HL-60 (cell line): ENCODE results near the gene LCN15.

Experiments
- DNase-seq, 2 experiments: peaks; one replicate each; pipeline ENCODE4 v3.0.0-alpha.2; 2010 to 2020; ENCODE audit warnings: low read depth in 1 of 2, low spot score in 1 of 2
- H3K27ac ChIP-seq: fragments of 250-450 bp; sonication (Bioruptor Pico); replicated peaks from 2 replicates; pipeline ENCODE4 v1.5.1; 2020; ENCODE audit warnings: mild to moderate bottlenecking, moderate library complexity
- H3K27me3 ChIP-seq: fragments of 250-450 bp; sonication (Bioruptor Pico); 2 replicates; pipeline ENCODE4 v1.5.1; 2021; ENCODE audit warnings: mild to moderate bottlenecking, moderate library complexity; ENCODE audit not compliant: insufficient read depth, poor library complexity, severe bottlenecking
- H3K4me3 ChIP-seq: replicated peaks from 2 replicates; pipeline ENCODE4 v1.5.1; 2011; ENCODE audit warnings: mild to moderate bottlenecking, control low read depth, low read length; ENCODE audit not compliant: insufficient read depth
- GABPA ChIP-seq: IDR thresholded peaks from 2 replicates; pipeline ENCODE4 v1.6.1; 2012; ENCODE audit warnings: low read depth
- POLR2AphosphoS5 ChIP-seq: IDR thresholded peaks from 2 replicates; pipeline ENCODE4 v1.6.1; 2012; ENCODE audit warnings: low read depth
- SPI1 ChIP-seq: IDR thresholded peaks from 2 replicates; pipeline ENCODE4 v1.6.1; 2012; ENCODE audit warnings: low read depth, mild to moderate bottlenecking, borderline replicate concordance
- TF ChIP-seq, protein P1 (sequence below): IDR thresholded peaks from one replicate; pipeline ENCODE4 v1.5.1; 2011; ENCODE audit warnings: low read length, control low read depth, inconsistent platforms; ENCODE audit not compliant: insufficient read depth
- TF ChIP-seq, protein P2 (sequence below): IDR thresholded peaks from 2 replicates; pipeline ENCODE4 v1.6.1; 2012; ENCODE audit warnings: low read depth; ENCODE audit not compliant: insufficient replicate concordance

Gene LCN15

DNA sequence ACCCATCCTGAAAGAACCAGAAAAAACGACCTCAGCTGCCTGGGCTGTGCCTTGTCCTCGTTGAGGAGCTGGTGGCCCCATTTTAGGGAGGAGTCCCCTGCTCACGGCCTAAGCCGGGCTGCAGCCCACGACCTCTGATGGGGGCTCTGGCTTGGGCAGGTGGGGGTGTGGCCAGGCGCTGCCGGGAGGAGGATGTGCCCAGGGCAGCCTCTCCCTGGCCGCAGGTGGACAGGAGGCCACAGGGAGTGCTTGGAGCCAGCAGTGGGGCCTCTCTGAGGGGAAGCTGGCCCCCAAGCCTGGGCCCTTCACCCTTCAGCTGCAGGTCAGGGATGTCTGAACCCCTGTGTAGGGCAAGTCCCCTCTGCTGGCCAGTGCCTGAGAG, 49.4 kb downstream of the LCN15 start:
- no peak for DNase-seq

DNA sequence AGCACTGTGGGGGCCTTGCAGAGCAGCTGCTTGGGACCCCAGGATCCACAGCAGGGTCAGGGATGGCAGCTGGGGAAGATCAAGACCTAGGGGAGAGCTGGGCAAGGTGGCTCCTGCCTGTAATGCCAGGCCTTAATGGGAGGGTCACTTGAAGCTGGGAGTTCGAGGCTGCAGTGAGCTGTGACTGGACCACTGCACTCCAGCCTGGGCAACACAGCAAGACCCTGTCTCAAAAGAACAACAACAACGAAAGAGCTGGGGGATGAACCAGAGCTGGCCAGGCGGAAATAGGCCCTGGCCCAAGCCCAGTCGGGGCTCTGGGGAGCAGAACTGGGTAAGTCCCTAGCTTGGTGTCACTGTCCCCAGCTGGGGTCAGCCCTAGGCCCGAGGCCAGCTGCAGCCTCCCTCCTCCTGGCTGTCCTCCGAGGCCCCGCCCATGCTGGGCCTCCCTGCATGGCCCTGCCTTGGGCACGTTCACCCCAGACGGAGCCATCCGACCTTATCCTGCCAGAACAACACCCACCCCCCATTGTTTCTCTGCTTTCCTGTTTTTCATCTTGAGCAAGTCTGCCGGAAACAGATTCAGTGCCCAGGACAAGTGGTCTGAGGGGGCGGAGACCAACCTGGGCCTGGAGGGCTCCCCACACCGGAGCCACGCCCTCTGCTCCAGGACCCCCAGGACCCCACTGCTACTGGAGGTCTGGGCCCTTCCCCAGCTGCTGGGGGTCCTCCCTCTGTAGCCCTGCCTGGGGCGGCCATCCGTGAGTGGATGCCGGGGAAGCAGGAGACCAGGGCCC, 50.0 kb downstream of the LCN15 start:
- Histone ChIP-seq H3K27me3 (no peaks in the 10 kb centered on the region), H3K4me3 (no peak overlapping the region), H3K27ac (no peak overlapping the region)
- no peak for TF ChIP-seq POLR2AphosphoS5
- TF ChIP-seq, protein P1, sequence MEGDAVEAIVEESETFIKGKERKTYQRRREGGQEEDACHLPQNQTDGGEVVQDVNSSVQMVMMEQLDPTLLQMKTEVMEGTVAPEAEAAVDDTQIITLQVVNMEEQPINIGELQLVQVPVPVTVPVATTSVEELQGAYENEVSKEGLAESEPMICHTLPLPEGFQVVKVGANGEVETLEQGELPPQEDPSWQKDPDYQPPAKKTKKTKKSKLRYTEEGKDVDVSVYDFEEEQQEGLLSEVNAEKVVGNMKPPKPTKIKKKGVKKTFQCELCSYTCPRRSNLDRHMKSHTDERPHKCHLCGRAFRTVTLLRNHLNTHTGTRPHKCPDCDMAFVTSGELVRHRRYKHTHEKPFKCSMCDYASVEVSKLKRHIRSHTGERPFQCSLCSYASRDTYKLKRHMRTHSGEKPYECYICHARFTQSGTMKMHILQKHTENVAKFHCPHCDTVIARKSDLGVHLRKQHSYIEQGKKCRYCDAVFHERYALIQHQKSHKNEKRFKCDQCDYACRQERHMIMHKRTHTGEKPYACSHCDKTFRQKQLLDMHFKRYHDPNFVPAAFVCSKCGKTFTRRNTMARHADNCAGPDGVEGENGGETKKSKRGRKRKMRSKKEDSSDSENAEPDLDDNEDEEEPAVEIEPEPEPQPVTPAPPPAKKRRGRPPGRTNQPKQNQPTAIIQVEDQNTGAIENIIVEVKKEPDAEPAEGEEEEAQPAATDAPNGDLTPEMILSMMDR = no peak
- TF ChIP-seq, protein P2, sequence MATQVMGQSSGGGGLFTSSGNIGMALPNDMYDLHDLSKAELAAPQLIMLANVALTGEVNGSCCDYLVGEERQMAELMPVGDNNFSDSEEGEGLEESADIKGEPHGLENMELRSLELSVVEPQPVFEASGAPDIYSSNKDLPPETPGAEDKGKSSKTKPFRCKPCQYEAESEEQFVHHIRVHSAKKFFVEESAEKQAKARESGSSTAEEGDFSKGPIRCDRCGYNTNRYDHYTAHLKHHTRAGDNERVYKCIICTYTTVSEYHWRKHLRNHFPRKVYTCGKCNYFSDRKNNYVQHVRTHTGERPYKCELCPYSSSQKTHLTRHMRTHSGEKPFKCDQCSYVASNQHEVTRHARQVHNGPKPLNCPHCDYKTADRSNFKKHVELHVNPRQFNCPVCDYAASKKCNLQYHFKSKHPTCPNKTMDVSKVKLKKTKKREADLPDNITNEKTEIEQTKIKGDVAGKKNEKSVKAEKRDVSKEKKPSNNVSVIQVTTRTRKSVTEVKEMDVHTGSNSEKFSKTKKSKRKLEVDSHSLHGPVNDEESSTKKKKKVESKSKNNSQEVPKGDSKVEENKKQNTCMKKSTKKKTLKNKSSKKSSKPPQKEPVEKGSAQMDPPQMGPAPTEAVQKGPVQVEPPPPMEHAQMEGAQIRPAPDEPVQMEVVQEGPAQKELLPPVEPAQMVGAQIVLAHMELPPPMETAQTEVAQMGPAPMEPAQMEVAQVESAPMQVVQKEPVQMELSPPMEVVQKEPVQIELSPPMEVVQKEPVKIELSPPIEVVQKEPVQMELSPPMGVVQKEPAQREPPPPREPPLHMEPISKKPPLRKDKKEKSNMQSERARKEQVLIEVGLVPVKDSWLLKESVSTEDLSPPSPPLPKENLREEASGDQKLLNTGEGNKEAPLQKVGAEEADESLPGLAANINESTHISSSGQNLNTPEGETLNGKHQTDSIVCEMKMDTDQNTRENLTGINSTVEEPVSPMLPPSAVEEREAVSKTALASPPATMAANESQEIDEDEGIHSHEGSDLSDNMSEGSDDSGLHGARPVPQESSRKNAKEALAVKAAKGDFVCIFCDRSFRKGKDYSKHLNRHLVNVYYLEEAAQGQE = no peak
- no peak for TF ChIP-seq GABPA
- no peak for TF ChIP-seq SPI1
- no peak for DNase-seq

More for the DNA sequence above, 49.4 kb downstream of the LCN15 start:
- H3K27ac ChIP-seq = no peak overlapping the region
- H3K27me3 ChIP-seq = no peaks in the 10 kb centered on the region
- TF ChIP-seq GABPA (no peak), POLR2AphosphoS5 (no peak), SPI1 (no peak)
- TF ChIP-seq, protein P2 = no peak
- TF ChIP-seq, protein P1 = no peak
- no peak overlapping the region for H3K4me3 ChIP-seq

DNA sequence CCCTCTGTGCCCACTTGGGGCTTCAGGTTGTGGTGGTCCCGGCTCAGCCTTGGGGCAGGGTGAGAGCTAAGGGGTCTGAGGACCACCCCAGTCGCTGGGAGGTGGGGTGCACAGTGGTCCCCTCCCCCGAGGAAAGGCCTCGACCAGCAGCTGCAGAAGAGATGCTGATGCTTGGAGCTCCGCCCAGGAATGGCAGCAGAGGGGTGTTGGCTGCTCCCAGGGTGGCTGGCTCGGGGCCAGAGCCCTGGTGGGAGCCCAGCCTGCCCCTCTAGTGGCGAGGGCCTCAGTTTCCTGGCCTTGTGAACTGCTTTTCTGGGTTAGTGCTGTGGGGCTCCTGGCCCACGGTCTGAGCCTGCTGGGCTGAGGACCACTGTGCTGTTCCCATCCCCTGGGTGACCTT, 50.8 kb downstream of the LCN15 start:
- TF ChIP-seq, protein P1 = no peak
- TF ChIP-seq GABPA = no peak
- TF ChIP-seq, protein P2 = no peak
- no peak for TF ChIP-seq SPI1
- Histone ChIP-seq H3K4me3 (no peak overlapping the region; the same call in 1 of the 2 replicates), H3K27me3 (no peaks in the 10 kb centered on the region), H3K27ac (no peak overlapping the region)
- no peak for DNase-seq
